ENCODE data around the gene CD47.

GRCh38 chr3:107994181-107994580 is 96.7 kb downstream of the CD47 start:
- TF ChIP-seq CTCF (IDR thresholded peaks at IDR 0.05; ENCODE audit: insufficient read depth, low read depth, low read length) (no peak), EZH2 (IDR thresholded peaks at IDR 0.05; ENCODE audit: insufficient read depth, low read length) (no peak)

Data from astrocyte (in vitro differentiated cells and primary cell).